AG09319 (cell line): ENCODE data around the gene SP100.

Experiments
- DNase-seq: peaks from one replicate; pipeline ENCODE4 v3.0.0-alpha.2; 2010; ENCODE audit warnings: low read depth; ENCODE audit errors: extremely low read depth
- CTCF ChIP-seq: IDR thresholded peaks from 2 replicates; pipeline ENCODE4 v1.5.1; 2011; ENCODE audit warnings: low read depth, mild to moderate bottlenecking, inconsistent platforms, low read length, moderate library complexity

The SP100 gene

GRCh38 chr2:230453006-230453405 is 37.0 kb downstream of the SP100 start:
- no peak for DNase-seq
- TF ChIP-seq CTCF = no peak

GRCh38 chr2:230455005-230455684 is 39.1 kb downstream of the SP100 start:
- TF ChIP-seq CTCF = no peak
- DNase-seq = no peak

DNA sequence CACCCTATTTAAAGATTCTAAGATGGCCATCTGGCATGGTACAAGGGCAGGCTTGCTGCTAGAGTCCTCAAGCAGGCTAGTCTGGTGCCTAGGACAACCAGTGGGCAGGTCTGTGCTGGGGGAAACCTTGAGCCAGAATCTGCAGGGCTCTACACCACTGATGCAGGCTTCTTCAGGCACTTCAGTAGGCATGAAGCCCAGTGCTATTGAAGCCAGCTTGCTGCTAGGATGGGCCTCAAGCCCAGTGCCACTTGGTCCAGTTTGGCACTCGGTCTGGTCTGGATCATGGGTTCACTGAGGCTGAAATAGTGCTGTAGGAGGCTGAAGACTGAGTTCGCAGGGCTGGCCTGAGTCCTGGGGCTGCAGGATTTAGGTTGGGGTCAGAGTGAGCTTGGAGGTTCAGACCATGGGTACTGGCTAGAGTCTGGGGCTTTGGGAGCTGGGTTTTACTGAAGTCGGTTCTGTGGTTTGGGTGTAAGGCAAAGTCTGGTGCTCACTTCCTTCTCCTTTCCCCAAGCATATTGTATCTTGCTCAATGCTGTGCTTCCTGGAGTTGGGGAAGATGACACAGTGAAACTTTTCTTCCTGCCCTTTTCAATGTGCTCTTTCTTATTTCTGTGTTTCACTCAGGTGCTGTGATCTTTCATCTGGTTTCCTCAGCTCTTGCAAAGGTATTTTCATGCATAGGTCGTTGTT is 41.2 kb downstream of the SP100 start:
- no peak for TF ChIP-seq CTCF
- no peak for DNase-seq

DNA sequence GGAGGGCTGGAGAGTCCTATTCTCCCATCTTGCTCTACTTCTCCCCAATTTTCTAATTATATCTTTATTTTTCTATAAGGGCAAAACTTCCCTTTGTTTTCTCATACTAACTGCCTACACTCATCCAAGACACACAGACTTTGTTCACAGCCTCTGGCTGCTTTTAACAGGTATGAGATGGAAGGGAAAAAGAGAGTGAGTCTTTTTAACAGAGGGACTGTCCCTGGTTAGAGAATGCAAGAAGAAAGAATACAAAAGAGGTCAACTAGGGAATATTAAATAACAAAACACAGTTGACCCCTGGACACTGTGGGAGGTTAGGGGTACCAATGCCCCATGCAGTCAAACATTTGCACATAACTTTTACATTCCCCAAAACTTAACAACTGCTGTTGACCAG is 41.8 kb downstream of the SP100 start:
- DNase-seq = no peak

GRCh38 chr2:230459216-230459615 is 43.2 kb downstream of the SP100 start:
- TF ChIP-seq CTCF = no peak
- no peak for DNase-seq

More for the DNA sequence above, 41.8 kb downstream of the SP100 start:
- no peak for TF ChIP-seq CTCF

GRCh38 chr2:230471074-230471473 is 55.1 kb downstream of the SP100 start:
- TF ChIP-seq CTCF = no peak
- DNase-seq = no peak

- TF ChIP-seq CTCF = no peak
- DNase-seq = no peak
Measured at GRCh38 chr2:230472621-230473018, 56.6 kb downstream of the SP100 start.
